RWPE2 (cell line): ENCODE measurements around the gene AP2B1.

Experiments used
- ATAC-seq: fragments of 200-7000 bp; cut with Tn5 transposase; 3 replicates; pipeline ENCODE4 v1.9.1; 2021; ENCODE audit warnings: low read depth
- DNase-seq: peaks from one replicate; pipeline ENCODE4 v3.0.0-alpha.2; 2020; ENCODE audit warnings: low spot score
- H3K27ac ChIP-seq: fragments of 450-650 bp; 2 replicates; pipeline ENCODE4 v1.5.1; 2017; ENCODE audit warnings: mild to moderate bottlenecking; ENCODE audit not compliant: poor library complexity, severe bottlenecking
- H3K27me3 ChIP-seq: fragments of 250-450 bp; sonication (Bioruptor Pico); 2 replicates; pipeline ENCODE4 v1.5.1; 2021; ENCODE audit warnings: mild to moderate bottlenecking, moderate library complexity; ENCODE audit not compliant: insufficient read depth, poor library complexity, severe bottlenecking
- H3K36me3 ChIP-seq: fragments of 250-450 bp; sonication (Bioruptor Pico); 2 replicates; pipeline ENCODE4 v1.5.1; 2020; ENCODE audit warnings: low read depth, mild to moderate bottlenecking, moderate library complexity
- H3K4me1 ChIP-seq: fragments of 250-450 bp; sonication (Bioruptor Pico); 2 replicates; pipeline ENCODE4 v1.5.1; 2021; ENCODE audit warnings: mild to moderate bottlenecking, moderate library complexity; ENCODE audit not compliant: insufficient read depth, poor library complexity, severe bottlenecking
- H3K4me3 ChIP-seq: fragments of 250-450 bp; sonication (Bioruptor Pico); 2 replicates; pipeline ENCODE4 v1.5.1; 2021; ENCODE audit warnings: mild to moderate bottlenecking, moderate library complexity; ENCODE audit not compliant: severe bottlenecking
- H3K9me3 ChIP-seq: fragments of 250-450 bp; sonication (Bioruptor Pico); 2 replicates; pipeline ENCODE4 v1.5.1; 2021; ENCODE audit warnings: mild to moderate bottlenecking, moderate library complexity; ENCODE audit not compliant: severe bottlenecking
- TF ChIP-seq, protein P1 (sequence below): fragments of 450-650 bp; IDR thresholded peaks from one replicate; pipeline ENCODE4 v1.5.1; 2017; ENCODE audit warnings: mild to moderate bottlenecking, moderate library complexity; ENCODE audit not compliant: poor library complexity, severe bottlenecking

AP2B1 gene

GRCh38 chr17:35578929-35579432 is 8.1 kb upstream of the AP2B1 start:
- ATAC-seq (no peak), DNase-seq (no peak)
- H3K4me1 ChIP-seq, result no peaks in the 10 kb centered on the region
- H3K27ac ChIP-seq, result peak overlapping the region; percentile 55
- H3K36me3 ChIP-seq, result peaks cover 21% of the 10 kb centered on the region
- no peaks in the 10 kb centered on the region for H3K9me3 ChIP-seq
- no peaks in the 10 kb centered on the region for H3K27me3 ChIP-seq
- TF ChIP-seq, protein P1, sequence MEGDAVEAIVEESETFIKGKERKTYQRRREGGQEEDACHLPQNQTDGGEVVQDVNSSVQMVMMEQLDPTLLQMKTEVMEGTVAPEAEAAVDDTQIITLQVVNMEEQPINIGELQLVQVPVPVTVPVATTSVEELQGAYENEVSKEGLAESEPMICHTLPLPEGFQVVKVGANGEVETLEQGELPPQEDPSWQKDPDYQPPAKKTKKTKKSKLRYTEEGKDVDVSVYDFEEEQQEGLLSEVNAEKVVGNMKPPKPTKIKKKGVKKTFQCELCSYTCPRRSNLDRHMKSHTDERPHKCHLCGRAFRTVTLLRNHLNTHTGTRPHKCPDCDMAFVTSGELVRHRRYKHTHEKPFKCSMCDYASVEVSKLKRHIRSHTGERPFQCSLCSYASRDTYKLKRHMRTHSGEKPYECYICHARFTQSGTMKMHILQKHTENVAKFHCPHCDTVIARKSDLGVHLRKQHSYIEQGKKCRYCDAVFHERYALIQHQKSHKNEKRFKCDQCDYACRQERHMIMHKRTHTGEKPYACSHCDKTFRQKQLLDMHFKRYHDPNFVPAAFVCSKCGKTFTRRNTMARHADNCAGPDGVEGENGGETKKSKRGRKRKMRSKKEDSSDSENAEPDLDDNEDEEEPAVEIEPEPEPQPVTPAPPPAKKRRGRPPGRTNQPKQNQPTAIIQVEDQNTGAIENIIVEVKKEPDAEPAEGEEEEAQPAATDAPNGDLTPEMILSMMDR, result no peak
- H3K4me3 ChIP-seq, result peak overlapping the region; percentile 67

DNA sequence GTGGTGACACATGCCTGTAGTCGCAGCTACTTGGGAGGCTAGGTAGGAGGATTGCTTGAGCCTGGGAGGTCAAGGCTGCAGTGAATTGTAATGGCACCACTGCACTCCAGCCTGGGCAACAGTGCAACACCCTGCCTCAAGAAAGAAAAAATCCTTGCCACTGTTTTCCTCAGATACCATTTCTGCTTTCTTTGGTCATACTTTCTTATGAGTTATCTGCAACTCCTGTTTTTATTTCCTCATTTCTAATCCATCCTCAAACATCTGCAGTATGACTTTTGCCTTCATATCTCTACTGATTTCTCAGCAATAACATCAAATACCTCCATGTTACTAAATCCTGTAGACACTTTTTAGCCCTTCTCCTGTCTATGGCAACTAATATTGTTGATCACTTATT is 3.1 kb upstream of the AP2B1 start:
- TF ChIP-seq, protein P1, result no peak
- no peak overlapping the region for H3K27ac ChIP-seq
- H3K36me3 ChIP-seq, result no peaks in the 10 kb centered on the region; the same call in 1 of the 2 replicates
- DNase-seq (no peak), ATAC-seq (no peak)
- H3K4me3 ChIP-seq, result no peak overlapping the region
- peaks cover 4% of the 10 kb centered on the region for H3K4me1 ChIP-seq
- no peaks in the 10 kb centered on the region for H3K9me3 ChIP-seq
- no peaks in the 10 kb centered on the region for H3K27me3 ChIP-seq

DNA sequence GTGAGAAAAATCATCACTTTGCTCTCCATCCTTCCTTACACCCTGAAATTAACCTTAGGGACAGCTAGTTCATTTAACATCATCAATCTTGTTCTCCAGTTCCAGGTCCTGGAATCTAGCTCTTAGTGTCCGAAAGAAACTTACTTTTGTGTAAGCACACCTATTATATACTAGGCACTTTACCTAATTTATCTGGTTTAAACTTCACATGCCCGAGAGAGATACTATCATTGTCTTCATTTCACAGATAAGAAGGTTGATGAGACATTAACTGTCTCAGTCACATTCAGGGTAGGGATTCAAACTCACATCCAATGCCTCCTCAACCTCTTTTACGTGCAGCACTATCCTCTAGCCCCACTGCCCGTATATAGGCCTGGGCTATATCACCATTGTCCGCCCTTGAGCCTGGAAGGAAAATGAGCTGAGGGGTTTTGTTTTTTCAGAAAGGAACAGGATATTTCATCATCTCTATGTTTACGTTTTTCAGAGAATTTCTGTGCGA is 501 bp upstream of the AP2B1 start:
- DNase-seq (no peak), ATAC-seq (no peak)
- Histone ChIP-seq H3K27ac (peak overlapping the region; percentile 90), H3K27me3 (no peaks in the 10 kb centered on the region), H3K4me1 (peaks cover 19% of the 10 kb centered on the region), H3K36me3 (peaks cover 12% of the 10 kb centered on the region), H3K4me3 (peak overlapping the region; percentile 51), H3K9me3 (no peaks in the 10 kb centered on the region)
- TF ChIP-seq, protein P1, result no peak

- ATAC-seq (peak; percentile 89), DNase-seq (no peak)
- TF ChIP-seq, protein P1, result no peak
- peaks cover 30% of the 10 kb centered on the region for H3K36me3 ChIP-seq
- peaks cover 24% of the 10 kb centered on the region for H3K4me1 ChIP-seq
- no peaks in the 10 kb centered on the region for H3K9me3 ChIP-seq
- H3K4me3 ChIP-seq, result peak overlapping the region; percentile 51
- H3K27me3 ChIP-seq, result no peaks in the 10 kb centered on the region
- peak overlapping the region; percentile 90 for H3K27ac ChIP-seq
These were observed 1.2 kb downstream of the AP2B1 start for GRCh38 chr17:35588196-35588920.

DNA sequence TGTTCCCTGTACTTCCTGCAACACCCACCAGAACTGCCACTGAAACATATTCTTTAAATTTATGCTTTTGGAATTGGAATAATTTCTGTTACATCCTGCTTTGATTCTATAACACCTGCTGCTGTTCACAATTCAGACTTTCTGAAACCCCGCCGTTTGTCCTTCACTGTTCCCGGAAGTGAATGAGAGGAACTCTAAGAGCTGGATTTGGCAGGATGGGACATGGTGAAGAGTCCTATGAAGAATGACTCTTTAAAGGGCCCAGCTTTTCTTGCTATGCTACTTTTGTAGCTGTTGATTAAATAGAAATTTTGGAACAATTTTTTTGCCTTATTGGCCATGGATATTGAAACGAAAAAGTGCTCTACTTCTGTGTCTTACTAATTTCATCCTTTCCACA is 8.9 kb downstream of the AP2B1 start:
- Histone ChIP-seq H3K4me1 (peaks cover 5% of the 10 kb centered on the region), H3K27me3 (no peaks in the 10 kb centered on the region), H3K36me3 (peaks cover 96% of the 10 kb centered on the region), H3K27ac (no peak overlapping the region), H3K9me3 (no peaks in the 10 kb centered on the region), H3K4me3 (no peak overlapping the region)
- TF ChIP-seq, protein P1, result no peak
- ATAC-seq (no peak), DNase-seq (no peak)
